ENCODE measurements around the gene SMARCC1.

Gene SMARCC1

DNA sequence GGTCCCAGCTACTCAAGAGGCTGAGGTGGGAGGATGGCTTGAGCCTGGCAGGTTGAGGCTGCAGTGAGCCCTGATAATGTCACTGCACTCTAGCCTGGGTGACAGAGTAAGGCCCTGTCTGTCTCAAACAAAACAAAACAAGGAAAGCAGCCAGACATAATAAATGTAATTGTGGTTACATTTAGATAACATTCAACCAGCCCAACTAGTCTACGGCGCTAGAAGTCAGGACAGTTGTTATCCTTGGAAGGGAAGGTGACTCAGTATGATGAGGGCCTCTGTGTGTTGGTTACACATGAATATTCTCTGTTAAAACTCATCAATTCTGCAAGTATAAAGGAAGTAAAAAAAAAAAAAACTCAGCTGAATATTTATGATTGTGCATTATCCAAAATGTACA, 176.0 kb downstream of the SMARCC1 start:
- H3K9me3 ChIP-seq (ENCODE audit: low read length) = no peaks in the 10 kb centered on the region
- no peaks in the 10 kb centered on the region for H3K27me3 ChIP-seq (ENCODE audit: control insufficient read depth in 1 of 2, insufficient read depth in 2 of 2, low read length in 2 of 2)
- H3K27ac ChIP-seq (ENCODE audit: low read depth, low read length) = no peak overlapping the region
- no peak overlapping the region for H3K9ac ChIP-seq (ENCODE audit: low read length)
- H3K4me1 ChIP-seq (ENCODE audit: insufficient read depth, low read length) = peaks cover 17% of the 10 kb centered on the region
- peaks cover 20% of the 10 kb centered on the region for H3K36me3 ChIP-seq (ENCODE audit: insufficient read depth, low read length)
- no peak overlapping the region for H3K4me3 ChIP-seq (ENCODE audit: low read depth in 1 of 2, low read length in 2 of 2)

- no peak overlapping the region for H3K9ac ChIP-seq (ENCODE audit: low read length)
- H3K9me3 ChIP-seq (ENCODE audit: low read length) = no peaks in the 10 kb centered on the region
- H3K36me3 ChIP-seq (ENCODE audit: insufficient read depth, low read length) = peaks cover 11% of the 10 kb centered on the region
- H3K4me1 ChIP-seq (ENCODE audit: insufficient read depth, low read length) = peaks cover 17% of the 10 kb centered on the region
- H3K27ac ChIP-seq (ENCODE audit: low read depth, low read length) = no peak overlapping the region
- no peak overlapping the region for H3K4me3 ChIP-seq (ENCODE audit: low read depth in 1 of 2, low read length in 2 of 2)
- no peaks in the 10 kb centered on the region for H3K27me3 ChIP-seq (ENCODE audit: control insufficient read depth in 1 of 2, insufficient read depth in 2 of 2, low read length in 2 of 2)
These were observed 177.5 kb downstream of the SMARCC1 start for GRCh38 chr3:47604145-47604544.

DNA sequence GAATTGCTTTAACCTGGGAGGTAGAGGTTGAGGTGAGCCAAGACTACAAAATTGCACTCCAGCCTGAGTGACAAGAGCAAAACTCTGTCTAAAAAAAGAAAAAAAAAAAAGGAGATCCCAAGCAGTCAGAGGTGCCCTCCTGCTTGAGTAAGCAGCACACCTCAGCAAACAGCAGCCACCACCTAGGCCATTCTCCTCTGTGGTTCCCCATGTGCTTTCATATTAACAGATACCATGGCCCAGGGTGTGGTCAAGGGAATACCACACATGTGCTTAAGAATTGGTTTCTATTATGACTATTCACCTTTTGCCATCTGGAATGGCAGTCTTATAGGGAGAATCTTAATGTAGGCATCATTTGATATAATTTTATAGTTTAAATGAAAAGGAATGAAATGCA, 178.4 kb downstream of the SMARCC1 start:
- Histone ChIP-seq H3K9ac (ENCODE audit: low read length) (no peak overlapping the region), H3K4me3 (ENCODE audit: low read depth in 1 of 2, low read length in 2 of 2) (no peak overlapping the region), H3K36me3 (ENCODE audit: insufficient read depth, low read length) (peaks cover 5% of the 10 kb centered on the region), H3K27me3 (ENCODE audit: control insufficient read depth in 1 of 2, insufficient read depth in 2 of 2, low read length in 2 of 2) (no peaks in the 10 kb centered on the region), H3K9me3 (ENCODE audit: low read length) (no peaks in the 10 kb centered on the region), H3K27ac (ENCODE audit: low read depth, low read length) (no peak overlapping the region), H3K4me1 (ENCODE audit: insufficient read depth, low read length) (peaks cover 17% of the 10 kb centered on the region)

GRCh38 chr3:47601281-47601680, 180.4 kb downstream of the SMARCC1 start:
- peaks cover 14% of the 10 kb centered on the region for H3K4me1 ChIP-seq (ENCODE audit: insufficient read depth, low read length)
- peaks cover 8% of the 10 kb centered on the region for H3K36me3 ChIP-seq (ENCODE audit: insufficient read depth, low read length)
- no peak overlapping the region for H3K27ac ChIP-seq (ENCODE audit: low read depth, low read length)
- H3K9me3 ChIP-seq (ENCODE audit: low read length) = no peaks in the 10 kb centered on the region
- no peak overlapping the region for H3K9ac ChIP-seq (ENCODE audit: low read length)
- no peaks in the 10 kb centered on the region for H3K27me3 ChIP-seq (ENCODE audit: control insufficient read depth in 1 of 2, insufficient read depth in 2 of 2, low read length in 2 of 2)
- no peak overlapping the region for H3K4me3 ChIP-seq (ENCODE audit: low read depth in 1 of 2, low read length in 2 of 2)

GRCh38 chr3:47594792-47595191, 186.9 kb downstream of the SMARCC1 start:
- Histone ChIP-seq H3K27ac (ENCODE audit: low read depth, low read length) (no peak overlapping the region), H3K9me3 (ENCODE audit: low read length) (no peaks in the 10 kb centered on the region), H3K27me3 (ENCODE audit: control insufficient read depth in 1 of 2, insufficient read depth in 2 of 2, low read length in 2 of 2) (no peaks in the 10 kb centered on the region), H3K9ac (ENCODE audit: low read length) (no peak overlapping the region), H3K36me3 (ENCODE audit: insufficient read depth, low read length) (peaks cover 16% of the 10 kb centered on the region), H3K4me3 (ENCODE audit: low read depth in 1 of 2, low read length in 2 of 2) (no peak overlapping the region), H3K4me1 (ENCODE audit: insufficient read depth, low read length) (peaks cover 9% of the 10 kb centered on the region)

DNA sequence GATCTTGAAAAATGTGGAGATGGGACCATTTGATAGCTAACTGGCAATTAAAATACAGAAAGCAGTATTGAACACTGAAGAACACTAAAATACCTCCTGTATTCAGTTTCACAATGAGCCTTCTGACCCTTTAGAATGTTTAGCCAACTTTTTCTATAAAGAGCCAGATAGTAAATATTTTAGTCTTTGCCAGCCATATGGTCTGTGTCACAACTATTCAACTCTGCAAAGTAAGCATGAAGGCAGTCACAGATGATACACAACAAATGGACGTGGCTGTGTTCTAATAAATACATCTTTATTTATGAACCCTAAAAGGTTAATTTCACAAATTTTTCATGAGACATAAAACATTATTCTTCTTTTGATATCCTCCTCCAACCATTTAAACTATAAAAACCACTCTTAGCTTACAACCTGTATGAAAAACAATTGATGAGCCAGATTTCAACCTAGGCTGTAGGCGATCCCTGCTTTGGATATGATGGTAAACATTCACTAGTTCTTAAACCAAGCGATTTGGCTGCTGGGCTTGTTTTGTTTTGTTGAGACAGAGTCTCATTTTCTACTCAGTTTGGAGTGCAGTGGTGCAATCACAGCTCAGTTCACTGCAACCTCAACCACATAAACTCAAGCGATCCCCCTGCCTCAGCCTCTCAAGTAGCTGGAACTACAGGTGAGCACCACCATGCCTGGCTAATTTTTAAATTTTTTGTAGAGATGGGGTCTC, 189.5 kb downstream of the SMARCC1 start:
- H3K36me3 ChIP-seq (ENCODE audit: insufficient read depth, low read length) = peaks cover 25% of the 10 kb centered on the region

DNA sequence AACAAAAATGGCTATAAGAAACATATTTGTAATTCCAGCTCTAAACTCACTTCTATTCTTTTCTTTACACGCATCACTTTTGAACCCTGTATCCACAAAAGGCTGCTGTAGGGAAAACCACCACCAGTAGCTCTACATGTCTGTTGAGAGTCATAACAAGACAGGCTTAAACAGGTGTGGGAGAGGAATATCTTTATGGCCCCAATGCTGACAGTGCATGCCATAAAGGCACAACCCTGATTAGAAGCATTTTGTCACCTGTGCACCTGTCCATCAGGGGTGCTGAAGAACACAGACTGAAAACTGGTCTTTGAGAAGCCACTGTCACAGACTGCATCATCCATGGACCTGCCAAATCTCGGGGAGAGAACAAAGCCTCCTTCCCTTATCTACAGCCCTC, 191.5 kb downstream of the SMARCC1 start:
- Histone ChIP-seq H3K36me3 (ENCODE audit: insufficient read depth, low read length) (peaks cover 28% of the 10 kb centered on the region), H3K27ac (ENCODE audit: low read depth, low read length) (no peak overlapping the region), H3K9me3 (ENCODE audit: low read length) (no peaks in the 10 kb centered on the region), H3K9ac (ENCODE audit: low read length) (no peak overlapping the region), H3K27me3 (ENCODE audit: control insufficient read depth in 1 of 2, insufficient read depth in 2 of 2, low read length in 2 of 2) (no peaks in the 10 kb centered on the region), H3K4me1 (ENCODE audit: insufficient read depth, low read length) (peaks cover 9% of the 10 kb centered on the region), H3K4me3 (ENCODE audit: low read depth in 1 of 2, low read length in 2 of 2) (no peak overlapping the region)

More for the DNA sequence above, 189.5 kb downstream of the SMARCC1 start:
- H3K9me3 ChIP-seq (ENCODE audit: low read length) = no peaks in the 10 kb centered on the region
- H3K4me3 ChIP-seq (ENCODE audit: low read depth in 1 of 2, low read length in 2 of 2) = no peak overlapping the region
- no peaks in the 10 kb centered on the region for H3K27me3 ChIP-seq (ENCODE audit: control insufficient read depth in 1 of 2, insufficient read depth in 2 of 2, low read length in 2 of 2)
- H3K4me1 ChIP-seq (ENCODE audit: insufficient read depth, low read length) = peaks cover 9% of the 10 kb centered on the region
- H3K27ac ChIP-seq (ENCODE audit: low read depth, low read length) = no peak overlapping the region
- H3K9ac ChIP-seq (ENCODE audit: low read length) = no peak overlapping the region

- no peaks in the 10 kb centered on the region for H3K9me3 ChIP-seq (ENCODE audit: low read length)
- H3K4me3 ChIP-seq (ENCODE audit: low read depth in 1 of 2, low read length in 2 of 2) = no peak overlapping the region
- H3K27me3 ChIP-seq (ENCODE audit: control insufficient read depth in 1 of 2, insufficient read depth in 2 of 2, low read length in 2 of 2) = no peaks in the 10 kb centered on the region
- H3K36me3 ChIP-seq (ENCODE audit: insufficient read depth, low read length) = peaks cover 28% of the 10 kb centered on the region
- H3K9ac ChIP-seq (ENCODE audit: low read length) = no peak overlapping the region
- H3K4me1 ChIP-seq (ENCODE audit: insufficient read depth, low read length) = peaks cover 9% of the 10 kb centered on the region
- H3K27ac ChIP-seq (ENCODE audit: low read depth, low read length) = no peak overlapping the region
These were observed 193.1 kb downstream of the SMARCC1 start for GRCh38 chr3:47588587-47588986.

DNA sequence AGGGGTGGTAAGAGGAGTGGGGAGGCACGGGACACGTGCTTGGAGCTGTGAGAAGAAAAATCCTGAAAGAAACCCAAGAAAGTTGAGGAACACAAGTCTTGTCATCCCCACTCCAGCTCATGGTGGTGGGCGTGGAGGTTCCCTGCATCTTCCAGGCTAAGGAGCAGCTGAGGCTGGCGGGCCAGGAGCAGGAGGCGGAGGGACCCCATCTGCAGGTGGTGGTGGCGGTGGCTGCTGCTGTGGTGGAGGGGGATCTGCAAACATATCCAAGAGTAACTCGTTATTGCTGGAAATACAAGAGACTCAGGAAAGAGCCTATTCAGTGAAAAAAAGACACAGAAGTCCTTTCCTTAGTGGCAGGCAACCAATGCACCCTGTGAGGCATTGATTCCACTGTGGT, 193.6 kb downstream of the SMARCC1 start:
- H3K36me3 ChIP-seq (ENCODE audit: insufficient read depth, low read length) = peaks cover 28% of the 10 kb centered on the region
- H3K27me3 ChIP-seq (ENCODE audit: control insufficient read depth in 1 of 2, insufficient read depth in 2 of 2, low read length in 2 of 2) = no peaks in the 10 kb centered on the region
- no peaks in the 10 kb centered on the region for H3K9me3 ChIP-seq (ENCODE audit: low read length)
- no peak overlapping the region for H3K4me3 ChIP-seq (ENCODE audit: low read depth in 1 of 2, low read length in 2 of 2)
- no peak overlapping the region for H3K9ac ChIP-seq (ENCODE audit: low read length)
- H3K27ac ChIP-seq (ENCODE audit: low read depth, low read length) = no peak overlapping the region
- peaks cover 9% of the 10 kb centered on the region for H3K4me1 ChIP-seq (ENCODE audit: insufficient read depth, low read length)

GRCh38 chr3:47586746-47587145, 194.9 kb downstream of the SMARCC1 start:
- Histone ChIP-seq H3K9ac (ENCODE audit: low read length) (no peak overlapping the region), H3K27me3 (ENCODE audit: control insufficient read depth in 1 of 2, insufficient read depth in 2 of 2, low read length in 2 of 2) (no peaks in the 10 kb centered on the region), H3K9me3 (ENCODE audit: low read length) (no peaks in the 10 kb centered on the region), H3K4me3 (ENCODE audit: low read depth in 1 of 2, low read length in 2 of 2) (no peak overlapping the region), H3K36me3 (ENCODE audit: insufficient read depth, low read length) (peaks cover 28% of the 10 kb centered on the region), H3K27ac (ENCODE audit: low read depth, low read length) (no peak overlapping the region), H3K4me1 (ENCODE audit: insufficient read depth, low read length) (no peaks in the 10 kb centered on the region)

- Histone ChIP-seq H3K9ac (ENCODE audit: low read length) (no peak overlapping the region), H3K9me3 (ENCODE audit: low read length) (no peaks in the 10 kb centered on the region), H3K36me3 (ENCODE audit: insufficient read depth, low read length) (peaks cover 9% of the 10 kb centered on the region), H3K4me1 (ENCODE audit: insufficient read depth, low read length) (no peaks in the 10 kb centered on the region), H3K27ac (ENCODE audit: low read depth, low read length) (no peak overlapping the region), H3K27me3 (ENCODE audit: control insufficient read depth in 1 of 2, insufficient read depth in 2 of 2, low read length in 2 of 2) (peaks cover 8 to 11% of the 10 kb centered on the region in 2 donors), H3K4me3 (ENCODE audit: low read depth in 1 of 2, low read length in 2 of 2) (no peak overlapping the region)
These were observed 198.2 kb downstream of the SMARCC1 start for GRCh38 chr3:47583320-47584075.

Measured in muscle layer of colon (tissue), 2 donors.